Mucosa of rectum (tissue), 2 donors: ENCODE data around the gene ELMOD3.
"Not testable (repeated sequence)": the region's sequence is repeated elsewhere in the genome, so short reads cannot be mapped to it uniquely, and the experiment has no call there.

Source experiments
- H3K27ac ChIP-seq, 2 donors: one replicate each; pipeline ENCODE4 v1.7.0; 2013; ENCODE audit warnings: inconsistent platforms in 2 of 2, low read depth in 2 of 2, low read length in 2 of 2
- H3K27me3 ChIP-seq, 2 donors: one replicate each; pipeline ENCODE4 v1.7.0; 2013; ENCODE audit warnings: low read length in 2 of 2; ENCODE audit not compliant: control insufficient read depth in 2 of 2, insufficient read depth in 2 of 2
- H3K36me3 ChIP-seq, 2 donors: one replicate each; pipeline ENCODE4 v1.7.0; 2013; ENCODE audit warnings: low read length in 2 of 2; ENCODE audit not compliant: control insufficient read depth in 2 of 2, insufficient read depth in 2 of 2
- H3K4me1 ChIP-seq, 2 donors: one replicate each; pipeline ENCODE4 v1.7.0; 2013; ENCODE audit warnings: low read length in 2 of 2, mild to moderate bottlenecking in 1 of 2; ENCODE audit not compliant: control insufficient read depth in 2 of 2, insufficient read depth in 2 of 2
- H3K4me3 ChIP-seq, 2 donors: one replicate each; pipeline ENCODE4 v1.7.0; 2013; ENCODE audit warnings: low read length in 2 of 2
- H3K9ac ChIP-seq, 2 donors: one replicate each; pipeline ENCODE4 v1.7.0; 2013; ENCODE audit warnings: low read length in 2 of 2, low read depth in 1 of 2, mild to moderate bottlenecking in 1 of 2
- H3K9me3 ChIP-seq, 2 donors: one replicate each; pipeline ENCODE4 v1.7.0; 2013; ENCODE audit warnings: low read length in 2 of 2; ENCODE audit not compliant: control insufficient read depth in 2 of 2
- donor health status: healthy.
- donor health status: Normal muscosa, but diverticular disease.

The ELMOD3 gene

DNA sequence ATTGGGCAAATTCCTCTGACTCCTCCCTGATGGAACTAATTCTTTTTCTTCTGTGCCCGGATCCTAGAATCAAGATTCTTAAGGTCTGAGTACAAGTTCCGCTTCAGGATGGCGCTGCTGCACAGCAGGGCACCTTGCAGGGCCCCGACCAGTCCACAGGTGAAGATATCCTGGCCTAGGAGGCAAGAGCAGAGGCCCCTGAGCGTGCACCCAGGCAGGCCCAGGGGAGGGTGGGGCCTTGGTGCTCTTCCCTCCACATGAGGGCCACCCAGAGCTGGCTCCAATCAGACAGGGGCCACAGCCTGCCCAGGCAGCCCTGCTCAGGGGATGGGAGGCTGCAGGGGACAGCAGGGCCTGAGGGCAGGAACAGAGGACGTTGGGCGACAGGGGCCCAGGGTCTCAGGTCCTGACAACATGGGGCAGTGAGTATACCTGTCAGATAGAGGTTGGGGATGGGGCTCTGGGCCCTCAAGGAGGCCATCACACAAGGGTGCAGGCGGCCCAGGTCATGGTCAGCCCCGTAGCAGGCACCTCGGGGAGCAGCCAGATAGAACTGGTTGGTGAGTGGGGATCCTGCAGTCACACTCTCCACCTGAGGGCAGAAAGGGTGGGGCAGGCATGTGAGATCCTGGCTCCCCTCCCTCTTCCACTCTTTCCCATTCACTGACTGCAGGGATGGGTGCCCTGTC, 11.2 kb upstream of the ELMOD3 start:
- H3K4me1 ChIP-seq, H3K4me3 ChIP-seq, H3K27me3 ChIP-seq, H3K9me3 ChIP-seq, H3K27ac ChIP-seq, H3K9ac ChIP-seq: not testable (repeated sequence)
- H3K36me3 ChIP-seq: peaks cover 37 to 50% of the 10 kb centered on the region in 2 donors

GRCh38 chr2:85344356-85344954, 10.1 kb upstream of the ELMOD3 start:
- Histone ChIP-seq H3K9ac (no peak overlapping the region), H3K9me3 (no peaks in the 10 kb centered on the region), H3K36me3 (peaks cover 42 to 56% of the 10 kb centered on the region in 2 donors), H3K4me3 (no peak overlapping the region), H3K27ac (no peak overlapping the region), H3K27me3 (no peaks in the 10 kb centered on the region), H3K4me1 (no peaks in the 10 kb centered on the region)

DNA sequence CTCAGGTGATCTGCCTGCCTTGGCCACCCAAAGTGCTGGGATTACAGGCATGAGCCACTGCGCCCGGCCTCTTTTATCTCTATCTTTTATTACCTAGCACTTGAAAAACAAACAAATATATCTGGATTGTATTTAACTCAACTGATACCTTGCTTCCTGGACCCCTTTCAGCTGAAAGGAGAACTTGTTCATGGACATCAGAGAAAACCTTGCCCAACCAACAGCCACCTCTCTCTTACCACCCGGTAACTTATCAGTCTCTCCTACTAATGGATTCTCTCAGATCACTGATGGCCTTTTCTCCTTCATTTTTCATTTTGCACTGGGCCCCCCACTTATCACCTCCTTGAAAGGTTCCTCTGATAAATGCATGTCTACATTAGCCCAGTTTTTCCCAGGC, 7.0 kb upstream of the ELMOD3 start:
- Histone ChIP-seq H3K4me1 (peaks cover 0 to under 1% of the 10 kb centered on the region in 2 donors), H3K4me3 (no peak overlapping the region), H3K36me3 (peaks cover 64 to 72% of the 10 kb centered on the region in 2 donors), H3K9me3 (no peaks in the 10 kb centered on the region), H3K27ac (no peak overlapping the region), H3K27me3 (no peaks in the 10 kb centered on the region), H3K9ac (no peak overlapping the region)

DNA sequence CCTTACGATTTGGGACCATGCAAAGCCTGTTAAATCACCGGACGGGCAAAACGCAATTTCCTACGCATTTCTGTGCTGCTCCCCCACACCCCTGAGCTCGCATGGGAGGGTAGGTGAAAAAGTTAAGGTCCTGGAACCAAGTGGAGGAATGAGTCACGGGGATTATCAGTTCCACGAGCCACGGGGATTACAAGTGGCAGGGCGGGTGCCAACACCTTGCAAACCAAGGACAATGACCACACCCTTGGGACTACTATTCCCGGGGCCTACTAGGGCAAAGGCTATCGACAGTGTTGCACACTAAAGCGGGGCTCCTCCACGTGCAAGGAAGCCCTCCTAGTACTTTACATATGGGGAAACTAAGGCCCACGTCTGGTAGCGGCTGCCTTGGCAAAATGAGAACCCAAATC, 688 bp upstream of the ELMOD3 start:
- peak overlapping the region; percentile 94 to 96 for H3K9ac ChIP-seq
- no peaks in the 10 kb centered on the region for H3K27me3 ChIP-seq
- H3K4me3 ChIP-seq: peak overlapping the region; percentile 97 to 100
- no peaks in the 10 kb centered on the region for H3K9me3 ChIP-seq
- peaks cover 13 to 16% of the 10 kb centered on the region in 2 donors for H3K4me1 ChIP-seq
- peak overlapping the region; percentile 92 to 96 for H3K27ac ChIP-seq
- H3K36me3 ChIP-seq: peaks cover 36 to 40% of the 10 kb centered on the region in 2 donors

GRCh38 chr2:85355073-85355410, 473 bp downstream of the ELMOD3 start:
- peak overlapping the region; percentile 79 to 96 for H3K27ac ChIP-seq
- H3K27me3 ChIP-seq: no peaks in the 10 kb centered on the region
- no peaks in the 10 kb centered on the region for H3K9me3 ChIP-seq
- H3K9ac ChIP-seq: peak overlapping the region; percentile 94
- peaks cover 13 to 16% of the 10 kb centered on the region in 2 donors for H3K4me1 ChIP-seq
- H3K36me3 ChIP-seq: peaks cover 27 to 30% of the 10 kb centered on the region in 2 donors
- H3K4me3 ChIP-seq: peak overlapping the region; percentile 97 to 100

DNA sequence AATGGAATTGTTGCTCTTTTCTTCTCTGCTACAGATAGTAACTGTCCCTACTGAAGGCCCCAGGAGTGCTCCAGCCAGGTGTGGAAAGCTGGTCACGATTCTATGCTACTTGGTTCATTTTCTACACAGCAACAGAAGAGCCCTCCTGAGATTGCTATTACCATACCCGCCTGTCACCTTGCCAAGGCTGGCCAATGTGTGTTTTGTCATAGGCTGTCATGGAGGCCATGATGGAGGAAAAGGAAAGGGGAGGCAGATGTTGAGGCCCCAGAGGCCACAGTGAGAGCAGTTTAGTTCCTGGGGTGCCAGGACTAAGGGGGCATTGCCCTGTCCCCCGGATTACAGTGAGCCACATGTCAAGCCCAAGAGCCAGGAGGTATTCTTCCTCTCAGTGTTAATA, 952 bp downstream of the ELMOD3 start:
- Histone ChIP-seq H3K27ac (peak overlapping the region in 1 of 2 donors; percentile 96), H3K27me3 (no peaks in the 10 kb centered on the region), H3K9me3 (no peaks in the 10 kb centered on the region), H3K4me1 (peaks cover 13 to 16% of the 10 kb centered on the region in 2 donors), H3K36me3 (peaks cover 23 to 25% of the 10 kb centered on the region in 2 donors), H3K4me3 (peak overlapping the region; percentile 97 to 100), H3K9ac (peak overlapping the region; percentile 94)

DNA sequence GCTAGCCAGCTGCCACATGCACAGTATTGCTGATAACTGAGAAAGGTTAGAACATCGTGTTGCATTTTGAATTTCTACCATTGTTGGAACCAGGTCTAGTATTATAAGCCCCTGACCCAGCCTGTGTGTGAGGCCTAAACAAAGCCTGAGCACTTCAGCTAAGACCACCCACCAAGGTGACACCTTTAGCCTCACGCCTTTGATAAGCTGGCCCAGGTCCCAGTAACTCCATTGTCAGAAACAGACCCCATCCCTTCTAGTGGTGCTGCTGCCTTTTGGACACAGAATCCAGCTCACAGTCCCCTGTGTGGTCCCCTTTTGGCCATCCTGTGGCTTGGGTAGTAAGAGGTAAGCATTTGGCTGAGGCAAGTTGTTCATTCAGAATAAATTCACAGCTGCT, 1.6 kb downstream of the ELMOD3 start:
- Histone ChIP-seq H3K36me3 (peaks cover 17 to 18% of the 10 kb centered on the region in 2 donors), H3K27me3 (no peaks in the 10 kb centered on the region), H3K9ac (no peak overlapping the region), H3K4me3 (no peak overlapping the region), H3K9me3 (no peaks in the 10 kb centered on the region), H3K4me1 (peaks cover 13 to 16% of the 10 kb centered on the region in 2 donors), H3K27ac (no peak overlapping the region)

GRCh38 chr2:85357736-85358135, 3.2 kb downstream of the ELMOD3 start:
- no peaks in the 10 kb centered on the region for H3K27me3 ChIP-seq
- no peak overlapping the region for H3K27ac ChIP-seq
- no peak overlapping the region for H3K4me3 ChIP-seq
- H3K9ac ChIP-seq: no peak overlapping the region
- H3K9me3 ChIP-seq: no peaks in the 10 kb centered on the region
- H3K36me3 ChIP-seq: peaks cover 19 to 20% of the 10 kb centered on the region in 2 donors
- H3K4me1 ChIP-seq: peaks cover 11 to 16% of the 10 kb centered on the region in 2 donors

DNA sequence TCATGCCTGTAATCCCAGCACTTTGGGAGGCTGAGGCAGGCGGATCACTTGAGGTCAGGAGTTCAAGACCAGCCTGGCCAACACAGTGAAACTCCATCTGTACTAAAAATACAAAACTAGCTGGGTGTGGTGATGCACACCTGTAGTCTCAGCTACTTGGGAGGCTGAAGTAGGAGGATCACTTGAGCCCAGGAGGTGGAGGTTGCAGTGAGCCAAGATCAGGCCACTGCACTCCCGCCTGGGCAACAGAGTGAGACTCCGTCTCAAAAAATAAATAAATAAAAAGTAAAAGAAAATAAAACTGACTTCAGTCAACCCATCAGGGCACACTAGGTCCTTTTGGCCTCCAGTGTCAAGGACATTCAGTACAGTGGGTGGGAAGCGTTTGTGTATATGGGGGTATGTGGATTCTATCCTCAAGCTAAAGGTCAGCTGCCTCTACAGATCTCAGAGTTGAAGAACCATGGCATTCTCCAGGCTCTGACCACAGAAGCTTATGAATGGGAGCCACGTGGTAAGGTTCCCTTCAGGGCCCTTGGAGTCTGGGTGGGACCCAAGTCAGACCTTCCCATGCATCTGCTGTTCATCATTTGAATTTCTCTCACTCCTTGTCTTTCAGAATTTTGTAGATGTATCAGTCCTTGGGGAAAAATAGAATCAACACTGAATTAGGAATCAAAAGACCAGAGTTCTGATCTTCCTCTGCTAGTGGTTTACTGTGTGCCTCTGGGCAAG, 8.3 kb downstream of the ELMOD3 start:
- H3K9me3 ChIP-seq, H3K27ac ChIP-seq, H3K9ac ChIP-seq, H3K27me3 ChIP-seq, H3K4me1 ChIP-seq, H3K4me3 ChIP-seq: not testable (repeated sequence)
- peaks cover 20 to 25% of the 10 kb centered on the region in 2 donors for H3K36me3 ChIP-seq

GRCh38 chr2:85367180-85367579, 12.6 kb downstream of the ELMOD3 start:
- H3K4me3 ChIP-seq: no peak overlapping the region
- H3K27ac ChIP-seq: no peak overlapping the region
- peaks cover 11 to 16% of the 10 kb centered on the region in 2 donors for H3K36me3 ChIP-seq
- no peaks in the 10 kb centered on the region for H3K9me3 ChIP-seq
- peaks cover 0 to 3% of the 10 kb centered on the region in 2 donors for H3K4me1 ChIP-seq
- H3K27me3 ChIP-seq: no peaks in the 10 kb centered on the region
- H3K9ac ChIP-seq: no peak overlapping the region
